ENCODE data around the gene EIF3B.

- no peak for TF ChIP-seq CTCF (IDR thresholded peaks at IDR 0.05; ENCODE audit: insufficient read depth, low read depth, low read length)
- TF ChIP-seq EZH2 (IDR thresholded peaks at IDR 0.05; ENCODE audit: insufficient read depth, low read length): no peak
Observed at GRCh38 chr7:2405601-2406345, 51.1 kb downstream of the EIF3B start.
